ENCODE measurements around the gene RNF111. TPM values are rescaled to one million over a fixed set of nuclear protein-coding genes. Genes with fewer than 3 reads are reported as not detected.

RNF111 gene
- total and polyA plus RNA-seq, 2 of the 13 experiments (the other 11 are each of a cell fraction or from before 2014, with no cell fraction given): 12.1 to 23.1 TPM

- no peak for TF ChIP-seq ZNF782 (CRISPR knock-in tag; IDR thresholded peaks at IDR 0.05; ENCODE audit: borderline replicate concordance)
- peak; percentile 90 for TF ChIP-seq ZFP90 (CRISPR knock-in tag; IDR thresholded peaks at IDR 0.05; ENCODE audit: borderline replicate concordance)
- TF ChIP-seq HNRNPL (IDR thresholded peaks at IDR 0.05; ENCODE audit: low read depth, low read length): 0 out of 2 replicates have a peak, but pooled peaks have one; percentile 44
- TF ChIP-seq ZSCAN30 (CRISPR knock-in tag; IDR thresholded peaks at IDR 0.05): no peak
- peak; percentile 84 for TF ChIP-seq POLR2G (IDR thresholded peaks at IDR 0.05; ENCODE audit: low read depth, low read length)
- no peak for TF ChIP-seq MAFF (IDR thresholded peaks at IDR 0.05; ENCODE audit: low read depth, low read length)
- TF ChIP-seq CHD4 (IDR thresholded peaks at IDR 0.05; ENCODE audit: borderline replicate concordance, low read length): no peak
- TF ChIP-seq ZNF839 (CRISPR knock-in tag; IDR thresholded peaks at IDR 0.05; ENCODE audit: borderline replicate concordance): peak; percentile 86; the same call in 1 of the 2 replicates
- TF ChIP-seq ZNF878 (CRISPR knock-in tag; IDR thresholded peaks at IDR 0.05): no peak
- 0 out of 2 replicates have a peak, but pooled peaks have one; percentile 27 for TF ChIP-seq PREB (CRISPR knock-in tag; IDR thresholded peaks at IDR 0.05)
- peak; percentile 54; the same call in 1 of the 2 replicates for TF ChIP-seq PHF20 (CRISPR knock-in tag; IDR thresholded peaks at IDR 0.05)
- no peak for TF ChIP-seq ADNP (CRISPR knock-in tag; IDR thresholded peaks at IDR 0.05)
- TF ChIP-seq, protein P1, sequence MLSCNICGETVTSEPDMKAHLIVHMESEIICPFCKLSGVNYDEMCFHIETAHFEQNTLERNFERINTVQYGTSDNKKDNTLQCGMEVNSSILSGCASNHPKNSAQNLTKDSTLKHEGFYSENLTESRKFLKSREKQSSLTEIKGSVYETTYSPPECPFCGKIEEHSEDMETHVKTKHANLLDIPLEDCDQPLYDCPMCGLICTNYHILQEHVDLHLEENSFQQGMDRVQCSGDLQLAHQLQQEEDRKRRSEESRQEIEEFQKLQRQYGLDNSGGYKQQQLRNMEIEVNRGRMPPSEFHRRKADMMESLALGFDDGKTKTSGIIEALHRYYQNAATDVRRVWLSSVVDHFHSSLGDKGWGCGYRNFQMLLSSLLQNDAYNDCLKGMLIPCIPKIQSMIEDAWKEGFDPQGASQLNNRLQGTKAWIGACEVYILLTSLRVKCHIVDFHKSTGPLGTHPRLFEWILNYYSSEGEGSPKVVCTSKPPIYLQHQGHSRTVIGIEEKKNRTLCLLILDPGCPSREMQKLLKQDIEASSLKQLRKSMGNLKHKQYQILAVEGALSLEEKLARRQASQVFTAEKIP (CRISPR knock-in tag; IDR thresholded peaks at IDR 0.05; ENCODE audit: borderline replicate concordance): no peak
- no peak for TF ChIP-seq ZNF737 (CRISPR knock-in tag; IDR thresholded peaks at IDR 0.05; ENCODE audit: borderline replicate concordance)
- peak; percentile 67; the same call in 1 of the 2 replicates for TF ChIP-seq BRCA1 (CRISPR knock-in tag; IDR thresholded peaks at IDR 0.05)
- TF ChIP-seq BRD4 (CRISPR knock-in tag; IDR thresholded peaks at IDR 0.05): peak; percentile 88
- no peak for TF ChIP-seq HDAC6 (IDR thresholded peaks at IDR 0.05; ENCODE audit: low read depth, low read length)
- TF ChIP-seq ZNF281 (CRISPR knock-in tag; IDR thresholded peaks at IDR 0.05; ENCODE audit: borderline replicate concordance): no peak
- TF ChIP-seq ZNF607 (CRISPR knock-in tag; IDR thresholded peaks at IDR 0.05; ENCODE audit: borderline replicate concordance): no peak
- TF ChIP-seq PAF1 (CRISPR knock-in tag; IDR thresholded peaks at IDR 0.05): no peak
- peak; percentile 95 for TF ChIP-seq KMT2A (CRISPR knock-in tag; IDR thresholded peaks at IDR 0.05)
- TF ChIP-seq PHF21A (CRISPR knock-in tag; IDR thresholded peaks at IDR 0.05): peak; percentile 42
Observed at GRCh38 chr15:59104912-59105732, 117.7 kb downstream of the RNF111 start, which contains the start of gene CCNB2 (continued).
